Measurements from ENCODE around the gene SQOR.

Gene SQOR

GRCh38 chr15:45664451-45664850 is 29.6 kb downstream of the SQOR start:
- no peak for DNase-seq

GRCh38 chr15:45665261-45665660 is 30.4 kb downstream of the SQOR start:
- no peak for DNase-seq

- no peak for DNase-seq
Measured at GRCh38 chr15:45666119-45666875, 31.5 kb downstream of the SQOR start.

GRCh38 chr15:45667002-45667401 is 32.2 kb downstream of the SQOR start:
- DNase-seq: no peak

- DNase-seq: no peak
Measured at GRCh38 chr15:45668386-45668785, 33.6 kb downstream of the SQOR start.

GRCh38 chr15:45669422-45669821 is 34.6 kb downstream of the SQOR start:
- no peak for DNase-seq

- no peak for DNase-seq
Measured at GRCh38 chr15:45670091-45670490, 35.3 kb downstream of the SQOR start.

GRCh38 chr15:45670511-45670910 is 35.7 kb downstream of the SQOR start:
- no peak for DNase-seq

- no peak for DNase-seq
Measured at GRCh38 chr15:45674677-45675076, 39.8 kb downstream of the SQOR start.

GRCh38 chr15:45677797-45678196 is 43.0 kb downstream of the SQOR start:
- no peak for DNase-seq

GRCh38 chr15:45678459-45679178 is 43.8 kb downstream of the SQOR start:
- DNase-seq: no peak

- DNase-seq: no peak
Measured at GRCh38 chr15:45684533-45684932, 49.7 kb downstream of the SQOR start.

GRCh38 chr15:45689616-45690015 is 54.8 kb downstream of the SQOR start:
- DNase-seq: no peak

GRCh38 chr15:45690581-45691260 is 55.9 kb downstream of the SQOR start:
- DNase-seq: no peak

- DNase-seq: no peak
Measured at GRCh38 chr15:45701108-45701507, 66.3 kb downstream of the SQOR start.

- DNase-seq: no peak
Measured at GRCh38 chr15:45702041-45702440, 67.2 kb downstream of the SQOR start.

GRCh38 chr15:45703670-45704328 is 69.0 kb downstream of the SQOR start:
- no peak for DNase-seq

GRCh38 chr15:45704329-45705249 is 69.8 kb downstream of the SQOR start:
- DNase-seq: no peak

- peak; percentile 60 for DNase-seq
Measured at GRCh38 chr15:45705510-45706473, 71.0 kb downstream of the SQOR start.

- DNase-seq: no peak
Measured at GRCh38 chr15:45710657-45711056, 75.8 kb downstream of the SQOR start.

All from NCI-H187 treated with DMSO at 0.1 percent for 48 hours (cell line).